ENCODE results near the gene F12. TPM values are rescaled to one million over a fixed set of nuclear protein-coding genes. Genes with fewer than 3 reads are reported as not detected.

The F12 gene
- total and polyA plus RNA-seq, 2 donors (not counting 3 experiments of a cell fraction or from before 2014, with no cell fraction given): 1.00 to 1.4 TPM

DNA sequence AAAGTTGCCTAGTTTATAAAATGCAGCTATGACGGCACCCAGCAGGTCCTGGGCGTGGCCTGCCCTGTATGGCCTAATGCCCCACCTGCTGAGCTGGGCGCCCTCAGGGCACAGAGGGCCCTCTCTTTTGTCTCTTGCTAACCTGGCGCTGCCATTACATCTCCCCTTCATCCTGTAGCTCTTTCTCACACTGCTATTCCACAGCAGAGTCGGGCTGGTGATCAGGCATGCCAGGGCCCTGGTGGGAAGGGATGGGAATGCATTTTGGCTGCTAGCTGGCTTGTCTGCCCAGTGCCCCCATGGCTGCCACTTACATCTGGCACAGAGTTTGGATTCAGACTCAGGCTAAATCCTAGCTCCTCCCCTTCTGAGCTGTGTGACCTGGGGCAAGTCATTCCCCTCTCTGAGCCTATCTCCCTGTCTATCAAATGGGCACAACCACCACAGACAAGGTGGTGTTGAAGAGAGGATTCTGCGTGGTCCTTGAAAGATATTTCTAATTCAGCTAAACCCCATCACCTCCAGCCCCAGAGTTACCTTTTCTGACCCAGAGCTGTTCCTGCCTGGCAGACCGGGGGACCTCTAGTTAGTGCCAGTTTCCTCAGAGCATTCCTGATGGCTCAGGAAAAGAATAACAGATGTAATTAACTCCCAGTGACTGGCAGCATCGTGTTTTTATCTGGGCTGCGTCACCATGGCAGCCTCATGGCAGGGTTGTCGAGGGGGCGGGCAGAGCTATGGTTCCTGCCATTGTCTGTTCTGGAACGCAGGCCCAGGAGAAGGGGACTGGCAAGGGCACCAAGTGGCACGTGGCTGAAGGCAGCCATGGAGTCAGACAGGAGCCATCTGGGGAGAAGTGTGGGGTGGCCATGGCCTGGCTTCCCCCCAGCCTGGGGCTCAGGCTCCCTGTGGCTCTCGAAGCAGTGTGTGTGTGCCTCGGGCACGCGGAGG lies 43.6 kb upstream of the F12 start:
- no peaks in the 10 kb centered on the region for H4K20me1 ChIP-seq (replicated peaks; ENCODE audit: control insufficient read depth, extremely low read depth, insufficient read depth, low read length)
- H3K4me1 ChIP-seq (ENCODE audit: control insufficient read depth, extremely low read depth, insufficient read depth, low read length): peaks cover 33% of the 10 kb centered on the region
- H3K27ac ChIP-seq (ENCODE audit: insufficient read depth, low read depth, low read length): peak overlapping the region; percentile 77
- H3K9me3 ChIP-seq (replicated peaks; ENCODE audit: control insufficient read depth, insufficient read depth, low read length): no peaks in the 10 kb centered on the region
- no peaks in the 10 kb centered on the region for H3K9me1 ChIP-seq (replicated peaks; ENCODE audit: control insufficient read depth, extremely low read depth, insufficient read depth, low read length)
- no TSS peak for BruUV-seq (replicated peaks)
- DNase-seq (ENCODE audit: low read depth, low spot score) (peak; percentile 73), FAIRE-seq (peak; percentile 69)
- no peak overlapping the region for H3K4me3 ChIP-seq (replicated peaks in 1 of 3; ENCODE audit: insufficient read depth in 1 of 3, low read depth in 1 of 3, low read length in 3 of 3)
- intact Hi-C loops (cut with micrococcal nuclease): no loop called here
- dilution Hi-C loops (cut with MboI; ENCODE audit: extremely low pct_ligation_motif_present, low sequenced_read_pairs): no loop called here
- H3K79me2 ChIP-seq (ENCODE audit: control insufficient read depth, insufficient read depth, low read length): no peaks in the 10 kb centered on the region
- no peak overlapping the region for H2AFZ ChIP-seq (ENCODE audit: low read depth, low read length)
- ChIA-PET POLR2A (interaction anchor here (1.0 to 2.4 kb wide), 3 partner anchors 27 to 49 kb away, joined by 3 to 7 read pairs (median 4); partner anchors contain the start of gene GRK6), CTCF (interaction anchor here (0.5 to 13.5 kb wide), 18 partner anchors 9 to 339 kb away, joined by 3 to 288 read pairs (median 6); partner anchors contain the start of genes F12, GRK6, PFN3 and SLC34A1)
- no peak overlapping the region for H3K4me2 ChIP-seq (ENCODE audit: insufficient read depth, low read length)
- no peak for TF ChIP-seq FOS (IDR thresholded peaks at IDR 0.05; ENCODE audit: borderline replicate concordance, insufficient read depth, low read length)
- TF ChIP-seq, protein P1, sequence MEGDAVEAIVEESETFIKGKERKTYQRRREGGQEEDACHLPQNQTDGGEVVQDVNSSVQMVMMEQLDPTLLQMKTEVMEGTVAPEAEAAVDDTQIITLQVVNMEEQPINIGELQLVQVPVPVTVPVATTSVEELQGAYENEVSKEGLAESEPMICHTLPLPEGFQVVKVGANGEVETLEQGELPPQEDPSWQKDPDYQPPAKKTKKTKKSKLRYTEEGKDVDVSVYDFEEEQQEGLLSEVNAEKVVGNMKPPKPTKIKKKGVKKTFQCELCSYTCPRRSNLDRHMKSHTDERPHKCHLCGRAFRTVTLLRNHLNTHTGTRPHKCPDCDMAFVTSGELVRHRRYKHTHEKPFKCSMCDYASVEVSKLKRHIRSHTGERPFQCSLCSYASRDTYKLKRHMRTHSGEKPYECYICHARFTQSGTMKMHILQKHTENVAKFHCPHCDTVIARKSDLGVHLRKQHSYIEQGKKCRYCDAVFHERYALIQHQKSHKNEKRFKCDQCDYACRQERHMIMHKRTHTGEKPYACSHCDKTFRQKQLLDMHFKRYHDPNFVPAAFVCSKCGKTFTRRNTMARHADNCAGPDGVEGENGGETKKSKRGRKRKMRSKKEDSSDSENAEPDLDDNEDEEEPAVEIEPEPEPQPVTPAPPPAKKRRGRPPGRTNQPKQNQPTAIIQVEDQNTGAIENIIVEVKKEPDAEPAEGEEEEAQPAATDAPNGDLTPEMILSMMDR (IDR thresholded peaks at IDR 0.05; ENCODE audit: extremely low read depth in 1 of 2, insufficient read depth in 1 of 2, low read depth in 1 of 2, low read length in 2 of 2): peak in 1 of 2 donors; percentile 9
- TF ChIP-seq, protein P2, sequence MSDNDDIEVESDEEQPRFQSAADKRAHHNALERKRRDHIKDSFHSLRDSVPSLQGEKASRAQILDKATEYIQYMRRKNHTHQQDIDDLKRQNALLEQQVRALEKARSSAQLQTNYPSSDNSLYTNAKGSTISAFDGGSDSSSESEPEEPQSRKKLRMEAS (IDR thresholded peaks at IDR 0.05; ENCODE audit: insufficient read depth, insufficient read length): peak; percentile 77
- no peak overlapping the region for H3K9ac ChIP-seq (replicated peaks; ENCODE audit: extremely low read depth, insufficient read depth, low read length)
- H3K36me3 ChIP-seq (ENCODE audit: control insufficient read depth in 2 of 2, extremely low read depth in 1 of 2, insufficient read depth in 2 of 2, low read length in 2 of 2): peaks cover 4 to 8% of the 10 kb centered on the region in 2 experiments
- H3K27me3 ChIP-seq (ENCODE audit: control insufficient read depth in 2 of 2, insufficient read depth in 2 of 2, low read length in 2 of 2): no peaks in the 10 kb centered on the region
